ENCODE measurements around the gene MBOAT7. TPM values are rescaled to one million over a fixed set of nuclear protein-coding genes. Genes with fewer than 3 reads are reported as not detected.
"Not testable (repeated sequence)": the region's sequence is repeated elsewhere in the genome, so short reads cannot be mapped to it uniquely, and the experiment has no call there.

Gene MBOAT7
- total RNA-seq, 1 donor from 2014 or later, result 57.9 TPM

DNA sequence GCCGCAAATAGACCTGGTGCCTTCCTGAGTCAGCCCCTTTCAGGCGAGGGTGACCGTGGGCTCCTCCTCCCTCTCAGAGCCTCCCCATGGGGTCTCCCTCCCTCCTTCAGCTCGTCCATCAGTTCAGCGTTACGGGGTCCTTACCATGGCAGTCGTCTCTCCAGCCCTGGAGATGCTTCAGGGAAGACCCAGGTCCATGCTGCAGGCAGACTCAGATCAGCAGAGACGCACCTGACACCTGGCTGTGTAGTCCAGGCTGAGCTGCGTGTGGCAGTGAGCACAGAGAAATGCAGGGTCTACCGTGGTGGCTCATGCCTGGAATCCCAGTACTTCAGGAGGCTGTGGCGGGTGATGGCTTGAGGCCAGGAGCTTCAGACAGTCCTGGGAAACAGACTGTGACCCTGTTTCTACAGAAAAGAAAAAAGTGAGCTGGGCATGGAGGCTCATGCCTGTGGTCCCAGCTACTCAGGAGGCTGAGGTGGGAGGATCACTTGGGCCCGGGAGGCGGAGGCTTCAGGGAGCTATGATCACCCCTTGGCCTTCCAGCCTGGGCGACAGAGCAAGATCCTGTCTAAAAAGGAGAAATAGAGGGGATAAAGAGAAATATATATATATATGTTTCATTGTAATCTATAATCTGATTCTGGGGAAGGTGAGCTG, 34.0 kb upstream of the MBOAT7 start:
- intact Hi-C loops (cut with DNase I); H3K27ac ChIP-seq; H3K27me3 ChIP-seq; H3K9me3 ChIP-seq; H3K4me1 ChIP-seq; DNase-seq; H3K36me3 ChIP-seq; H3K4me3 ChIP-seq: not testable (repeated sequence)
- peak; percentile 9 for ATAC-seq

DNA sequence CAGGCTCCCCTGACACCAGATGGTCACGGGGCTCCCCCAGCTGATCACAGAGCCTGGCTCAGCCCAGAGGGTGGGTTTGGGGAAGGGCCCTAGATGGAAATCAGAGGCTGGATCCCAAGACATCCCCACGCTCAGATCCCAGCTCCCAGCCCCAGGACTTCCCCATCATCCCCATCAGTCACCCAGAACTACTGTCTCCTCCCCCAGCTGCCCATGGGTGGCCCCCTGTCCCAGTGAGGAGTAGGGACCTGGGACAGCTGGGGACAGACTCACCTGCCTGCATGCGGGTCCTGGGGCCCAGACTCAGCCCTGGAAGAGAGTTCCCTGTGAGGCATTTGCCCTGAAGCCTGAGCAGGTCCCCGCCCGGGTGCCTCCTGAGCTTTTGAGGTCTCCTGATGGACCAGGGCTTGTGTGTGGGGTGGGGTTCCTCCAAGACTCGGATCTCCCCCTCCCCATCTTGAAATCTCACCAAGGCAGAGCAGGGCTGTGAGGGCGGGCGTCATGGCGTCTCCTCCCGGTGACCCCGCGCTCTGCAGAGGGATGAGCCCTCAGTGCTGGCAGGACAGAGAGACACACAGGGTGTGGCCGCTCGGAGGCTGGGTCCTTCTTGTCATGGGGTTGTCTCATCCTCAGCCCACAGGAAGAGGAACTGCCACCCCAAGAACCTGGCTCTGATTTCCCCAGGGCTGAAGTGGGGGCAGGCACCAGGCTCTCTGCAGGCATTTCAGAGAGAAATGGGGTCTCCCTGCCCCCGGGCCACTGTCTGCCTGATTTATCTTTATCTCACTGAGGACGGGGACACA, 33.3 kb upstream of the MBOAT7 start, which contains the start of gene LILRB3:
Gene LILRB3, minus strand, starts transcription at position 534 of the 803 bp plus-strand sequence. Its CDS starts 31 bp downstream, at position 503.
- DNase-seq (peak; percentile 80), ATAC-seq (peak; percentile 90)
- H3K36me3 ChIP-seq; H3K27me3 ChIP-seq; intact Hi-C loops (cut with DNase I); H3K9me3 ChIP-seq; H3K4me1 ChIP-seq: not testable (repeated sequence)
- H3K4me3 ChIP-seq, result peak within 1 kb of the TSS; percentile 41
- peak within 1 kb of the TSS; percentile 68 for H3K27ac ChIP-seq

DNA sequence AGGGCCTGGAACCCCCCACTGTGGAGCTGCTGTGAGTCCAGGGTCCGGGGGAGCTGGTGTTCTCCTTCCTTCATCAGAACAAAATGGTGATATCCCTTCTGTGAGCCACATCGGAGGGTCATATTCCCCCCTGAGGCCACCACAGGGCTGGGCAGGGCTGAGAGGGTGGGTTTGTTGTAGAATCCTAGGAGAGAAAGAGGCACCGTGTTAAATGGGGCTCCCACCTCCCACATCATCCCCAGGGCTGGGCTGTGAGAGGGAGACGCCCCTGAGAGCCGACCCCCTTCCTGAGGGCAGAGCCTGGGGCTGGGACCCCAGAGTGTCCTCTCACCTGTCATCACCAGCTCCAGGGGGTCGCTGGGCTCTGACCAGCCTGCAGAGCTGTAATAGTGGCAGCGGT, 32.6 kb upstream of the MBOAT7 start:
- ATAC-seq; H3K9me3 ChIP-seq; intact Hi-C loops (cut with DNase I); H3K27me3 ChIP-seq; H3K4me1 ChIP-seq; H3K36me3 ChIP-seq; H3K4me3 ChIP-seq; H3K27ac ChIP-seq; DNase-seq: not testable (repeated sequence)

DNA sequence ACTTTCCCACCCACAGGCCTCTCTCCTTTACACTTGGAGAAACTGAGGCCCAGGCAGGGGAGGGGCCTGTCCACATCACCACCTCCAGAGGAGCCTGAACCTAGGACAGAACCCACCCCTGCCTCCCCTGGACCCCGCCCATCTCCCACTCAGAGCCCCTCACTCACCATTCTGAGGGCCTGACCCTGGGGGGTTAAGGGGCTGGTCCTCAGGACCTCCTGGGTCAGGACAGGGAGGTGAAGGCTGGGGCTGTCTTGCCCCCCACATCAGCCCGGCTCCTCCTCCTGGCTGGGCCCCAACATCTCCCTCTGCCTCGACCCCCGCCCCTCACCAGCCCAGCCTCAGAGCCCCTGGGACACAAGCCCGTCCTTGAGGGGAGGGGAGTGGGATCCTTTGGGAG, 30.3 kb upstream of the MBOAT7 start:
- DNase-seq; ATAC-seq; H3K27ac ChIP-seq; H3K4me3 ChIP-seq; H3K27me3 ChIP-seq; intact Hi-C loops (cut with DNase I); H3K36me3 ChIP-seq; H3K4me1 ChIP-seq; H3K9me3 ChIP-seq: not testable (repeated sequence)

DNA sequence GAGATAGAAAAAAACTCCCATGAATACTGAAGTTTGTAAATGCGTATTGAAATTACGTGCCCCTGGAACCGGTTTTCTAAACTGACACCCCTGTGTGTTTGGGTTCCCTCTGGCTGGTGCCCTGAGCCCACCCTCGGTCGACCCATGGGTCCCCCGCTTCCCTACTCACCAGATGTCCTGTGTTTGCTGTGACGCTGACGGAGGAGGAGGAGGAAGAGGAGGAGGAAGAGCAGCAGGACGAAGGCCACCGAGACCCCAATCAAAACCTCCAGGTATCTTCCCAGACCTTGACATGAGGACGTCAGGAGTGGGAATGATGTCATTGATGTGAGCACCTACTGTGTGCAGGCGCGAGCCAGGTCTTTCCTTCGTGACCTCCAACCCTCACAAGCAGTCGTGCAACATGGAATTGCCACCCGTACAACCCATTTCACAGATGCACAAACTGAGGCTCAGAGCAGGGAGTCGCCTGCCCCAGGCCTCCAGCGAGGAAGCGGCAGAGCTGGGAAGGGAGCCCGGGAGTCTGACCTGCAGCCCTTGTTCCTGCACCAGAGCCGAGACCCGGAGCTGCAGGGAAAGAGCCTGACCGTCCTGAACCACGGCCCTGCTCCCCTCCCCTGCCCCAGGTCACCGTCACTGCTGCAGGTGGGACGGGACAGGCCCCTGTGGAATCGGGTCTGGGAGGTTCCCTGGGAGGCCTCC, 29.7 kb upstream of the MBOAT7 start:
- no peak for ATAC-seq
- Histone ChIP-seq H3K36me3 (peaks cover 6% of the 10 kb centered on the region), H3K4me1 (no peaks in the 10 kb centered on the region), H3K27me3 (peaks cover 9% of the 10 kb centered on the region), H3K9me3 (no peaks in the 10 kb centered on the region), H3K4me3 (no peak overlapping the region), H3K27ac (no peak overlapping the region)
- DNase-seq, result no peak
- intact Hi-C loops (cut with DNase I), result no loop called here
- TF ChIP-seq, protein P1, sequence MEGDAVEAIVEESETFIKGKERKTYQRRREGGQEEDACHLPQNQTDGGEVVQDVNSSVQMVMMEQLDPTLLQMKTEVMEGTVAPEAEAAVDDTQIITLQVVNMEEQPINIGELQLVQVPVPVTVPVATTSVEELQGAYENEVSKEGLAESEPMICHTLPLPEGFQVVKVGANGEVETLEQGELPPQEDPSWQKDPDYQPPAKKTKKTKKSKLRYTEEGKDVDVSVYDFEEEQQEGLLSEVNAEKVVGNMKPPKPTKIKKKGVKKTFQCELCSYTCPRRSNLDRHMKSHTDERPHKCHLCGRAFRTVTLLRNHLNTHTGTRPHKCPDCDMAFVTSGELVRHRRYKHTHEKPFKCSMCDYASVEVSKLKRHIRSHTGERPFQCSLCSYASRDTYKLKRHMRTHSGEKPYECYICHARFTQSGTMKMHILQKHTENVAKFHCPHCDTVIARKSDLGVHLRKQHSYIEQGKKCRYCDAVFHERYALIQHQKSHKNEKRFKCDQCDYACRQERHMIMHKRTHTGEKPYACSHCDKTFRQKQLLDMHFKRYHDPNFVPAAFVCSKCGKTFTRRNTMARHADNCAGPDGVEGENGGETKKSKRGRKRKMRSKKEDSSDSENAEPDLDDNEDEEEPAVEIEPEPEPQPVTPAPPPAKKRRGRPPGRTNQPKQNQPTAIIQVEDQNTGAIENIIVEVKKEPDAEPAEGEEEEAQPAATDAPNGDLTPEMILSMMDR (IDR thresholded peaks at IDR 0.05), result no peak

DNA sequence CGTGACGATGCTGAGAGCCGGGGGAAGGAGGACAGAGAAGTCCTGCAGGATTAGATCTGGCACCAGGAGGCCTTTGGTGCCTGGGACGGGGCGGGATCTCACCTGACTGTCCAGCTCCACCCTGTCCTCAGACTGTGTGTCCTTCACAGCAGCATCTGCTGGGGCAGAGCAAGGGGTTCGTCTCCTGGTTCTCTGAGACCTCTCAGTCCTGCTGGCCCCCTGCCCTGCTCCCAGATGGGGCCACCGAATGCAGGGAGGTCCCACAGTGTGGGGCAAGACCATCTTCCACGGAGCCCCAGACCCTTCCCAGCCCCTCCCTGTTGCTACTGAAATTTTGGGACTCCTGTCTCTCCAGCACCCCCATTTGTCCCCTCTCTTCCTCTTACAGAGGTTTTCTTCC, 28.9 kb upstream of the MBOAT7 start:
- no peaks in the 10 kb centered on the region for H3K9me3 ChIP-seq
- H3K4me3 ChIP-seq, result no peak overlapping the region
- no peaks in the 10 kb centered on the region for H3K4me1 ChIP-seq
- H3K27ac ChIP-seq, result no peak overlapping the region
- peaks cover 6% of the 10 kb centered on the region for H3K36me3 ChIP-seq
- ATAC-seq, result no peak
- H3K27me3 ChIP-seq, result peaks cover 2% of the 10 kb centered on the region
- intact Hi-C loops (cut with DNase I), result no loop called here
- TF ChIP-seq, protein P1 (IDR thresholded peaks at IDR 0.05), result no peak
- DNase-seq, result no peak

DNA sequence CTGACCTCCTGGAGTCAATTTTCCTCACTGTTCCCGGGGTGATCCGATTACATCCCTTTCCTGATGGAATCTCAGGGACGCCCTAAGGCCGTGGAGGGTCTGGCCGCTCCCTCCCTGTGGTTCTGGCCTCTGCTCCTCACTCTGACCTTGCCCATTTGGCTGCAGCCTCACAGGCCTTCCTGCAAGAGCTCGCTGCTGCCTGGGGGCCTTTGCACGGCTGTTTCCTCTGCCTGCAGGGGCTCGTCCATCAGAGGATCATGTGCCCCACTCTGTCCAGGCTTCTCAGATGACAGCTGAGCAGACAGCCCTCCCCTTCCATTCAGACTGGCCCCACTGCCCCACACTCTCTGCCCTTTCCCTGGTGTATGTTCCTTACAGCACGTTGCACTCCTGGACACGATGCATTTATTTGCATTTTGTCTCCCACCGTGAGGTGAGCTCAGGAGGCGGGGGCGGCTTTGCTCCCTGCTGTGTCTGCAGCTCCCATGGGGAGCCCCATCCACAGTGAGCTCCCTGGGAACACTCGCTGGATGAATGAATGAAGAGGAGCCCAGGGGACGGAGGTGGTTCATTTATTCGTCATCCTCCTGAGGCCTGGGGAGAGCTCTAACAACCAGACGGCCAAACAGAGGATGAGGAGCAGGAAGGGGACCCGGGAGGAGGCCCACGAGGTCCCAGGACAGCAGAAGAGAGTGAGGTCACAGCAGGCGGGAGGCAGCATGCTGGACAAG, 28.3 kb upstream of the MBOAT7 start:
- H3K4me3 ChIP-seq; DNase-seq; H3K9me3 ChIP-seq; ATAC-seq; H3K27me3 ChIP-seq; intact Hi-C loops (cut with DNase I); H3K36me3 ChIP-seq; H3K4me1 ChIP-seq; H3K27ac ChIP-seq: not testable (repeated sequence)
